NCI-H226 (cell line): ENCODE data around the gene MTHFD1L.

ENCODE experiments used
- DNase-seq: peaks from one replicate; pipeline ENCODE4 v3.0.0-alpha.2; 2015

Gene MTHFD1L

GRCh38 chr6:150994026-150994425, 128.5 kb downstream of the MTHFD1L start:
- no peak for DNase-seq

GRCh38 chr6:150996968-150997367, 131.5 kb downstream of the MTHFD1L start:
- no peak for DNase-seq

GRCh38 chr6:150999107-150999506, 133.6 kb downstream of the MTHFD1L start:
- no peak for DNase-seq

- no peak for DNase-seq
Measured at GRCh38 chr6:150999576-150999975, 134.1 kb downstream of the MTHFD1L start.

GRCh38 chr6:151001387-151002056, 136.0 kb downstream of the MTHFD1L start:
- no peak for DNase-seq

- DNase-seq, result no peak
Measured at GRCh38 chr6:151002057-151002450, 136.6 kb downstream of the MTHFD1L start.

- DNase-seq, result no peak
Measured at GRCh38 chr6:151002491-151002935, 137.0 kb downstream of the MTHFD1L start.

- DNase-seq, result peak; percentile 91
Measured at GRCh38 chr6:151004383-151005024, 139.0 kb downstream of the MTHFD1L start.

- no peak for DNase-seq
Measured at GRCh38 chr6:151005164-151005563, 139.7 kb downstream of the MTHFD1L start.

GRCh38 chr6:151005896-151006632, 140.6 kb downstream of the MTHFD1L start:
- DNase-seq, result no peak

GRCh38 chr6:151007076-151007475, 141.6 kb downstream of the MTHFD1L start:
- no peak for DNase-seq

GRCh38 chr6:151007922-151008321, 142.4 kb downstream of the MTHFD1L start:
- no peak for DNase-seq

GRCh38 chr6:151008425-151008824, 142.9 kb downstream of the MTHFD1L start:
- DNase-seq, result no peak

GRCh38 chr6:151009576-151009975, 144.1 kb downstream of the MTHFD1L start:
- no peak for DNase-seq

- no peak for DNase-seq
Measured at GRCh38 chr6:151010071-151010470, 144.6 kb downstream of the MTHFD1L start.

- no peak for DNase-seq
Measured at GRCh38 chr6:151012321-151013294, 147.1 kb downstream of the MTHFD1L start.

GRCh38 chr6:151014404-151015100, 149.1 kb downstream of the MTHFD1L start:
- DNase-seq, result peak; percentile 27

GRCh38 chr6:151015101-151015700, 149.7 kb downstream of the MTHFD1L start:
- no peak for DNase-seq

- no peak for DNase-seq
Measured at GRCh38 chr6:151016107-151016506, 150.6 kb downstream of the MTHFD1L start.

- DNase-seq, result no peak
Measured at GRCh38 chr6:151018046-151018445, 152.5 kb downstream of the MTHFD1L start.
